Measurements from ENCODE around the gene FRMD3.

DNA sequence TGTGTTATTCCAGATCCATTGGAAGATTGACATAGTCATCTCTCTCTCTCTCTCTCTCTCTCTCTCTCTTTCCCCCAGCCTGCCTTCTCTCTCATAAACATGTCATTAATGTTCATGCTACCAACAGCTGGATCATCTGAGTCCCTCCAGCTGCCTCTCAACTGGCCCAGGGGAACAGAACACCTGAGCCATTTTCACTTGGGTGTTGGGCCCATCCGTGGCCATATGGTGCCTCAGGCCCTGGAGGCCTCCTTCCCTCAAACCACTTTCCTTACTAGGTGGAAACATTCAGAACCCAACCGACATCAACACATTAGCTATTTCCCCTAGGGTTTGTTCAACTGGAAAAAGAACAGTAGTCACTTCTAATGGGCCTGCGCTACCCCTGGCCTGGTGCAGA lies 196.2 kb downstream of the FRMD3 start:
- TF ChIP-seq, protein P1, sequence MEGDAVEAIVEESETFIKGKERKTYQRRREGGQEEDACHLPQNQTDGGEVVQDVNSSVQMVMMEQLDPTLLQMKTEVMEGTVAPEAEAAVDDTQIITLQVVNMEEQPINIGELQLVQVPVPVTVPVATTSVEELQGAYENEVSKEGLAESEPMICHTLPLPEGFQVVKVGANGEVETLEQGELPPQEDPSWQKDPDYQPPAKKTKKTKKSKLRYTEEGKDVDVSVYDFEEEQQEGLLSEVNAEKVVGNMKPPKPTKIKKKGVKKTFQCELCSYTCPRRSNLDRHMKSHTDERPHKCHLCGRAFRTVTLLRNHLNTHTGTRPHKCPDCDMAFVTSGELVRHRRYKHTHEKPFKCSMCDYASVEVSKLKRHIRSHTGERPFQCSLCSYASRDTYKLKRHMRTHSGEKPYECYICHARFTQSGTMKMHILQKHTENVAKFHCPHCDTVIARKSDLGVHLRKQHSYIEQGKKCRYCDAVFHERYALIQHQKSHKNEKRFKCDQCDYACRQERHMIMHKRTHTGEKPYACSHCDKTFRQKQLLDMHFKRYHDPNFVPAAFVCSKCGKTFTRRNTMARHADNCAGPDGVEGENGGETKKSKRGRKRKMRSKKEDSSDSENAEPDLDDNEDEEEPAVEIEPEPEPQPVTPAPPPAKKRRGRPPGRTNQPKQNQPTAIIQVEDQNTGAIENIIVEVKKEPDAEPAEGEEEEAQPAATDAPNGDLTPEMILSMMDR (conservative IDR thresholded peaks at IDR 0.05): no peak
- TF ChIP-seq EZH2 (IDR thresholded peaks at IDR 0.05; ENCODE audit: low read depth): no peak
